ENCODE data around the gene NAT9.
A peak's percentile ranks its signal among the peaks of the same experiment; 100 is the strongest.

The NAT9 gene

DNA sequence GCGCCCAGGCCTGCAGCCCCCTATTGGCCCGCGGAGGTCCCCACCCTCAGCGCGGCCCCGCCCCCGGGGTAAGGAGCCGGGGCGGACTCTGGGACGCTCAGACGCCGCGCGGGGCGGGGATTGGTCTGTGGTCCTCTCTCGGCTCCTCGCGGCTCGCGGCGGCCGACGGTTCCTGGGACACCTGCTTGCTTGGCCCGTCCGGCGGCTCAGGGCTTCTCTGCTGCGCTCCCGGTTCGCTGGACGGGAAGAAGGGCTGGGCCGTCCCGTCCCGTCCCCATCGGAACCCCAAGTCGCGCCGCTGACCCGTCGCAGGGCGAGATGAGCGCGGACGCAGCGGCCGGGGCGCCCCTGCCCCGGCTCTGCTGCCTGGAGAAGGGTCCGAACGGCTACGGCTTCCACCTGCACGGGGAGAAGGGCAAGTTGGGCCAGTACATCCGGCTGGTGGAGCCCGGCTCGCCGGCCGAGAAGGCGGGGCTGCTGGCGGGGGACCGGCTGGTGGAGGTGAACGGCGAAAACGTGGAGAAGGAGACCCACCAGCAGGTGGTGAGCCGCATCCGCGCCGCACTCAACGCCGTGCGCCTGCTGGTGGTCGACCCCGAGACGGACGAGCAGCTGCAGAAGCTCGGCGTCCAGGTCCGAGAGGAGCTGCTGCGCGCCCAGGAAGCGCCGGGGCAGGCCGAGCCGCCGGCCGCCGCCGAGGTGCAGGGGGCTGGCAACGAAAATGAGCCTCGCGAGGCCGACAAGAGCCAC lies 27.4 kb downstream of the NAT9 start, which contains the start of gene NHERF1:
Gene NHERF1 (plus strand): TSS at position 100 of the 750 bp plus-strand sequence. CDS start 219 bp downstream, at position 319.
- peak; percentile 19 for TF ChIP-seq CTCF (IDR thresholded peaks at IDR 0.05; ENCODE audit: control extremely low read depth, extremely low read depth, low read depth, missing control alignments)
- DNase-seq (ENCODE audit: extremely low spot score) = peak; percentile 99
- POLR2A ChIA-PET = interaction anchor here (0.5 to 1.5 kb wide), 5 partner anchors 10 to 372 kb away, joined by 3 to 9 read pairs (median 4); no protein-coding TSS in a partner anchor
- CTCF ChIA-PET = interaction anchor here (1.1 to 6.4 kb wide), 8 partner anchors 11 to 91 kb away, joined by 3 to 47 read pairs (median 8); partner anchors contain the start of gene RAB37

DNA sequence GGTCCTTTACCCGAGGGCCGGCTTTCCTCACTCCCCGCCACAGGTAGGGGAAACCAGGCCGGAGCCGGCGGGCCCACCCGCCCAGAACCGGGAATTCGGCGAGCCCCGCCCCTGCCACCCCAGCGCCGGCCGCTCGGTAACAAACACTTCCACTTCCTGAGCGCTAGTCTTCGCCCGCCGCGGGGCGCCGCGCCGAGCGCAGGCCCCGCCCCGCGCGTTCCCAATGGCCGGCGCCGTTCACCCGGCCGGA lies 27.9 kb downstream of the NAT9 start:
- DNase-seq (ENCODE audit: extremely low spot score) = no peak
- no peak for TF ChIP-seq CTCF (IDR thresholded peaks at IDR 0.05; ENCODE audit: control extremely low read depth, extremely low read depth, low read depth, missing control alignments)
- ChIA-PET POLR2A (interaction anchor here (1.5 kb wide), 1 partner anchor 13 kb away, joined by 4 read pairs; no protein-coding TSS in a partner anchor), CTCF (interaction anchor here (1.2 to 4.4 kb wide), 2 partner anchors 11 to 91 kb away, joined by 5 to 47 read pairs; partner anchors contain the start of gene RAB37)

DNA sequence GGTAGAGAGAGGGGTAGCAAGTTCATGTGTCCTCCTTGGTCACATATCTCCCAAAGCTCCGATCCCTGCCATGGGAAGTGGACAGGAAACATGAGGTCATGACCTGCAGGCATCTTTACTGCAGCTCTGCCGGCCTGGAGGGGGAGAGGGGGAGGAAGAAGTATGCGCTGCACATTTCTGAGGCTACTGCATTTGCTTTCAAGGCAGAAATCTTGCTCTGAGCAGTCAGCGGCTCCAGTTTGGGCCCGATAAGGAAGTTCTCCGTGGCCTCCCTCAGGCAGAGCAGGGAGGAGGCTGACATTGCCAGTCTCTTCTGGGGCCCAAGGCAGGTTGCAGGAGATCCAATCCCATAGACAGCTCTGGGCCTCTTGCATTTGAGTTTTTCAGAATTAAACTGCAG lies 29.2 kb downstream of the NAT9 start:
- no peak for DNase-seq (ENCODE audit: extremely low spot score)
- TF ChIP-seq CTCF (IDR thresholded peaks at IDR 0.05; ENCODE audit: control extremely low read depth, extremely low read depth, low read depth, missing control alignments) = no peak
- POLR2A ChIA-PET = interaction anchor here (1.5 kb wide), 1 partner anchor 15 kb away, joined by 4 read pairs; no protein-coding TSS in a partner anchor
- CTCF ChIA-PET = interaction anchor here (3.2 to 4.4 kb wide), 8 partner anchors 10 to 215 kb away, joined by 12 to 88 read pairs (median 27); partner anchors contain the start of genes NAT9 and RAB37

DNA sequence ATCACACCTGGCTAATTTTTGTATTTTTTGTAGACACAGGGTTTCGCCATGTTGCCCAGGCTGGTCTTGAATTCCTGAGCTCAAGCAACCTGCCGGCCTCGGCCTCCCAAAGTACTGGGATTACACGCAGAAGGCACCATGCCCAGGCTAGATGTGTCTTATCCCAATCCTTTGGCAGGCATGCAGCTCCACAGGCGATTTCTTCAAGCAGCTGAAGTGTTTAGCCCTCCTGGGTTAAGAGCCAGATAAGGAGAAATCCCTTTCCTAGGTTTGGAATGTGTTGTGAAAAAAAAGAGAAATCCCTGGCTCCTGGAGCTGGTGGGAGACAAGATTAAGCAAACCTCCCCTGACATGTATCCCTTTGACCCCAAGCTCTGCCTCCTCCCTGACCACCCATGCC lies 29.8 kb downstream of the NAT9 start:
- no peak for DNase-seq (ENCODE audit: extremely low spot score)
- ChIA-PET POLR2A (no interaction called here), CTCF (interaction anchor here (0.7 to 4.4 kb wide), 13 partner anchors 9 to 215 kb away, joined by 3 to 88 read pairs (median 13); partner anchors contain the start of genes NAT9 and RAB37)
- TF ChIP-seq CTCF (IDR thresholded peaks at IDR 0.05; ENCODE audit: control extremely low read depth, extremely low read depth, low read depth, missing control alignments) = no peak

- ChIA-PET POLR2A (no interaction called here), CTCF (interaction anchor here (0.7 to 4.4 kb wide), 25 partner anchors 8 to 216 kb away, joined by 3 to 88 read pairs (median 6); partner anchors contain the start of genes FDXR, NAT9 and RAB37)
- TF ChIP-seq CTCF (IDR thresholded peaks at IDR 0.05; ENCODE audit: control extremely low read depth, extremely low read depth, low read depth, missing control alignments) = no peak
- DNase-seq (ENCODE audit: extremely low spot score) = no peak
Observed at GRCh38 chr17:74745548-74746177, 30.5 kb downstream of the NAT9 start.

DNA sequence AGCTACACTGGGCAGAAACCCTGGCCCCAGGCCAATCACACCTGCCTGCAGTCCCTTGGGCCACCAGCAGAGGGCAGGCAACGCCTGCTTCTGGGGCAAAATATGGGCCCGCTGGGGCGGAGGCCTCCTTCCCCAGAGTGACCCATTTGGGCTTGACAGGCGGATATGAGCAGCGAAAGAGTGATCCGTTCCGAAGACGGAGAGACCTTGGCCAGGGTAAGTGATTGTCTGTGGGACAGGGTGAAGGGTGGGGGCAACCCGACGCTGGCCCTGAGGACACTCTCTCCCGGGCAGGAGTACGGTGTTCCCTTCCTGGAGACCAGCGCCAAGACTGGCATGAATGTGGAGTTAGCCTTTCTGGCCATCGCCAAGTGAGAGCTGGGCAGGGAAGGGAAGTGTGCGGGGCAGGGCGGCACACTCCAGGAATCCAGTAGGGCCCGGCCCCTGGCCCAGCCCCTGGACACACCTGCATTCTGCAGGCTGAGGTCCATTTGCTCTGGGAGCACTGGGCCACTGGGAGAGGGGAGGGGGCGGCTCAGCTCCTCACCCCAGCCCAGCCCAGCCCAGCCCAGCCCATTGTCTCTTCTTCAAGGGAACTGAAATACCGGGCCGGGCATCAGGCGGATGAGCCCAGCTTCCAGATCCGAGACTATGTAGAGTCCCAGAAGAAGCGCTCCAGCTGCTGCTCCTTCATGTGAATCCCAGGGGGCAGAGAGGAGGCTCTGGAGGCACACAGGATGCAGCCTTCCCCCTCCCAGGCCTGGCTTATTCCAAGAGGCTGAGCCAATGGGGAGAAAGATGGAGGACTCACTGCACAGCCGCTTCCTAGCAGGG lies 31.2 kb downstream of the NAT9 start:
- ChIA-PET CTCF (interaction anchor here (0.6 to 4.4 kb wide), 31 partner anchors 8 to 217 kb away, joined by 3 to 88 read pairs (median 4); partner anchors contain the start of genes FDXR, NAT9 and RAB37), POLR2A (no interaction called here)
- TF ChIP-seq CTCF (IDR thresholded peaks at IDR 0.05; ENCODE audit: control extremely low read depth, extremely low read depth, low read depth, missing control alignments) = peak; percentile 99
- DNase-seq (ENCODE audit: extremely low spot score) = peak; percentile 79

All from GM10248 (cell line).